ENCODE data around the gene SEC16B.

GRCh38 chr1:177934927-177935326 is 34.9 kb downstream of the SEC16B start:
- TF ChIP-seq CTCF (IDR thresholded peaks at IDR 0.05) (no peak), POLR2A (IDR thresholded peaks at IDR 0.05) (no peak), POLR2AphosphoS5 (IDR thresholded peaks at IDR 0.05; ENCODE audit: insufficient read depth in 1 of 2, low read depth in 1 of 2) (no peak)
